Regular cardiac myocyte (primary cell): ENCODE results near the gene SMARCAD1. TPM values are rescaled to one million over a fixed set of nuclear protein-coding genes. Genes with fewer than 3 reads are reported as not detected.

Experiments used
- total RNA-seq: library from RNA; depleted of rRNA; stranded (reverse); fragments of >200 nt; gene quantifications from 2 replicates; pipeline ENCODE4 v1.2.3, GENCODE V29; 2014

Gene SMARCAD1
- 26.8 and 29.6 TPM in 2 replicates for total RNA-seq

GRCh38 chr4:94207469-94208224, at the start of gene SMARCAD1:
SMARCAD1 (plus strand) TSS chr4:94207865; CDS start chr4:94208395, 530 bp downstream.

Other genes starting within 250 kb of the SMARCAD1 start
- gene HPGDS, start 135.0 kb downstream of the SMARCAD1 start, total RNA-seq, result 0.28 TPM in 1 of 2 replicates, not detected in the other
- gene PDLIM5, start 244.1 kb downstream of the SMARCAD1 start, total RNA-seq, result 160 and 183 TPM in 2 replicates